ENCODE results near the gene PLCB1.

PLCB1 gene

GRCh38 chr20:8749101-8749500 lies 617.0 kb downstream of the PLCB1 start:
- in situ Hi-C loops (cut with HindIII; ENCODE audit: low sequenced_read_pairs): no loop called here
- DNase-seq (ENCODE audit: low read depth): peak; percentile 19
- no peak overlapping the region for H3K4me3 ChIP-seq (ENCODE audit: low read depth, low read length)
- no peak for TF ChIP-seq CTCF (IDR thresholded peaks at IDR 0.05; ENCODE audit: low read depth, low read length, missing control alignments)

- no peak overlapping the region for H3K4me3 ChIP-seq (ENCODE audit: low read depth, low read length)
- in situ Hi-C loops (cut with HindIII; ENCODE audit: low sequenced_read_pairs): loop anchor here (25.0 kb wide), 1 partner anchor 612 kb away; no protein-coding TSS in a partner anchor
- TF ChIP-seq CTCF (IDR thresholded peaks at IDR 0.05; ENCODE audit: low read depth, low read length, missing control alignments): no peak
- no peak for DNase-seq (ENCODE audit: low read depth)
Measured at GRCh38 chr20:8749986-8750385, 617.9 kb downstream of the PLCB1 start.

- H3K4me3 ChIP-seq (ENCODE audit: low read depth, low read length): no peak overlapping the region
- in situ Hi-C loops (cut with HindIII; ENCODE audit: low sequenced_read_pairs): loop anchor here (25.0 kb wide), 1 partner anchor 607 kb away; no protein-coding TSS in a partner anchor
- no peak for DNase-seq (ENCODE audit: low read depth)
- no peak for TF ChIP-seq CTCF (IDR thresholded peaks at IDR 0.05; ENCODE audit: low read depth, low read length, missing control alignments)
Measured at GRCh38 chr20:8755340-8756118, 623.5 kb downstream of the PLCB1 start.

GRCh38 chr20:8756410-8756809 lies 624.3 kb downstream of the PLCB1 start:
- DNase-seq (ENCODE audit: low read depth): peak; percentile 52
- H3K4me3 ChIP-seq (ENCODE audit: low read depth, low read length): no peak overlapping the region
- no peak for TF ChIP-seq CTCF (IDR thresholded peaks at IDR 0.05; ENCODE audit: low read depth, low read length, missing control alignments)
- in situ Hi-C loops (cut with HindIII; ENCODE audit: low sequenced_read_pairs): loop anchor here (25.0 kb wide), 1 partner anchor 606 kb away; no protein-coding TSS in a partner anchor

- no peak for TF ChIP-seq CTCF (IDR thresholded peaks at IDR 0.05; ENCODE audit: low read depth, low read length, missing control alignments)
- in situ Hi-C loops (cut with HindIII; ENCODE audit: low sequenced_read_pairs): loop anchor here (25.0 kb wide), 1 partner anchor 605 kb away; no protein-coding TSS in a partner anchor
Measured at GRCh38 chr20:8757146-8757545, 625.1 kb downstream of the PLCB1 start.

GRCh38 chr20:8764344-8764962 lies 632.4 kb downstream of the PLCB1 start:
- no peak for DNase-seq (ENCODE audit: low read depth)
- H3K4me3 ChIP-seq (ENCODE audit: low read depth, low read length): no peak overlapping the region
- TF ChIP-seq CTCF (IDR thresholded peaks at IDR 0.05; ENCODE audit: low read depth, low read length, missing control alignments): no peak
- in situ Hi-C loops (cut with HindIII; ENCODE audit: low sequenced_read_pairs): loop anchor here (25.0 kb wide), 1 partner anchor 598 kb away; no protein-coding TSS in a partner anchor

More at GRCh38 chr20:8757146-8757545, 625.1 kb downstream of the PLCB1 start:
- no peak overlapping the region for H3K4me3 ChIP-seq (ENCODE audit: low read depth, low read length)
- peak; percentile 15 for DNase-seq (ENCODE audit: low read depth)
